Gastrocnemius medialis (tissue), 4 donors: ENCODE results near the gene MYPOP. TPM values are rescaled to one million over a fixed set of nuclear protein-coding genes. Genes with fewer than 3 reads are reported as not detected.

Experiments used
- ATAC-seq, 2 donors: fragments of 150-250 bp; one replicate each; pipeline ENCODE4 v1.9.1; 2016
- DNase-seq, 2 donors: peaks; one replicate each; pipeline ENCODE4 v3.0.0-alpha.2; 2019
- H3K27ac ChIP-seq, 4 donors: fragments of 200-600 bp; sonication (generic); 1 replicate in 1 of 4; 2 replicates in 3 of 4; pipeline ENCODE4 v1.5.1; 2016 to 2018; ENCODE audit warnings: mild to moderate bottlenecking in 2 of 4, moderate library complexity in 1 of 4
- H3K27me3 ChIP-seq, 3 donors: fragments of 200-600 bp; sonication (generic) in 2 of 3; 1 replicate in 1 of 3; 2 replicates in 2 of 3; pipeline versions ENCODE4 v1.5.1 to v1.6.0; 2016 to 2019; ENCODE audit warnings: mild to moderate bottlenecking in 1 of 3, moderate library complexity in 1 of 3
- H3K36me3 ChIP-seq, 2 donors: fragments of 200-600 bp; sonication (generic) in 1 of 2; one replicate each; pipeline ENCODE4 v1.5.1; 2017 to 2018
- H3K4me1 ChIP-seq, 2 donors: fragments of 200-600 bp; sonication (generic) in 1 of 2; one replicate each; pipeline ENCODE4 v1.5.1; 2016 to 2017; ENCODE audit warnings: mild to moderate bottlenecking in 2 of 2
- H3K4me3 ChIP-seq, 4 donors: fragments of 200-600 bp; sonication (generic) in 3 of 4; 1 replicate in 1 of 4; 2 replicates in 3 of 4; pipeline ENCODE4 v1.5.1; 2016 to 2019; ENCODE audit warnings: mild to moderate bottlenecking in 2 of 4
- H3K9me3 ChIP-seq, 3 donors: fragments of 200-600 bp; sonication (generic) in 2 of 3; 1 replicate in 1 of 3; 2 replicates in 2 of 3; pipeline ENCODE4 v1.5.1; 2016 to 2019
- POLR2A ChIP-seq, 2 donors: fragments of 450-650 bp; IDR thresholded peaks; one replicate each; pipeline ENCODE4 v1.6.1; 2017; ENCODE audit warnings: antibody characterized with exemption in 2 of 2, mild to moderate bottlenecking in 2 of 2, moderate library complexity in 2 of 2
- in situ Hi-C, 4 donors: fragments of 200-750 bp; cut with MboI; loops; one replicate each; pipeline versions ENCODE4 v1.15.0 to v1.8.0; 2017; ENCODE audit warnings: low sequenced_read_pairs in 4 of 4
- intact Hi-C: fragments of 100-400 bp; cut with DNase I; formaldehyde crosslinking; loops from one replicate; pipeline ENCODE4 v1.15.1; 2023; ENCODE audit warnings: low total_unique reads
- total RNA-seq, 4 donors: library from RNA; depleted of rRNA; stranded (reverse); fragments of >200 nt; gene quantifications; one replicate each; pipeline versions ENCODE4 v1.1.0 to v1.2.3, GENCODE V29; 2016
- TF ChIP-seq, protein P1 (sequence below), 5 experiments: fragments of 450-650 bp in 3 of 5; fragments of 200-600 bp in 2 of 5; sonication (generic) in 2 of 5; IDR thresholded peaks in 4 of 5; conservative IDR thresholded peaks in 1 of 5; 1 replicate in 4 of 5; 2 replicates in 1 of 5; pipeline ENCODE4 v1.5.1; 2016 to 2019; ENCODE audit warnings: antibody characterized with exemption in 5 of 5, mild to moderate bottlenecking in 3 of 5, moderate library complexity in 3 of 5

MYPOP gene
- total RNA-seq, 4 donors from 2014 or later, result 5.9 to 12.4 (median 6.3) TPM

DNA sequence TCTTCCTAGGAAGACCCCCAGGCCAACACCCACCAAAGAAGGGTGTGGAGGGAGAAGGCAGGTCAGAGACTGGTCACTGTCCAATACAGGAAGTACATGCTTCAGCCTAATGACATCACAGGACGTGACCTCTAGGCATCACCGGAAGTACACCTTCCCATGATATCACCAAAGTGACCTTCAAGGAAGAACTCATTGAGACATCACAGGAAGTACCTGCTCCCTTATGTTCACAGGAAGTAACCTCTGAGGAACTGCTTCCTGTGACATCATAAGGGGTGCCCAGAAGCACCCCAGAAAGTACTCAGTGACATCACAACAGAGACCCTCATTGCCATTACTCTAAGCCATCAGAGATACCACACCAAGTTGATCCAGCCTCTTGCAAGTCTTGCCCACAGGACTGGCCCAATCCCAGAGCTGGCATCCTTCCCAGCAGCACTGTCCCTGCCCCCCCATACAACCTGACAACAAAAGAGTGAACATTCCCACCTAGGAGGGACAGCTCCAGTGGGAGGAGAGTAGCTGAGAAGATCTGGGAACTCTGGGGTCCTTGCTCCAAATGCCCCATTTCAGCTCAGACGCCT, 36.4 kb upstream of the MYPOP start:
- in situ Hi-C loops (no loop called here), intact Hi-C loops (no loop called here)
- Histone ChIP-seq H3K27ac (no peak overlapping the region), H3K36me3 (no peaks in the 10 kb centered on the region), H3K4me3 (no peak overlapping the region), H3K4me1 (no peaks in the 10 kb centered on the region), H3K27me3 (peaks cover 32 to 52% (median 39%) of the 10 kb centered on the region in 3 donors), H3K9me3 (no peaks in the 10 kb centered on the region)
- no peak for TF ChIP-seq POLR2A (IDR thresholded peaks at IDR 0.05)
- TF ChIP-seq, protein P1, sequence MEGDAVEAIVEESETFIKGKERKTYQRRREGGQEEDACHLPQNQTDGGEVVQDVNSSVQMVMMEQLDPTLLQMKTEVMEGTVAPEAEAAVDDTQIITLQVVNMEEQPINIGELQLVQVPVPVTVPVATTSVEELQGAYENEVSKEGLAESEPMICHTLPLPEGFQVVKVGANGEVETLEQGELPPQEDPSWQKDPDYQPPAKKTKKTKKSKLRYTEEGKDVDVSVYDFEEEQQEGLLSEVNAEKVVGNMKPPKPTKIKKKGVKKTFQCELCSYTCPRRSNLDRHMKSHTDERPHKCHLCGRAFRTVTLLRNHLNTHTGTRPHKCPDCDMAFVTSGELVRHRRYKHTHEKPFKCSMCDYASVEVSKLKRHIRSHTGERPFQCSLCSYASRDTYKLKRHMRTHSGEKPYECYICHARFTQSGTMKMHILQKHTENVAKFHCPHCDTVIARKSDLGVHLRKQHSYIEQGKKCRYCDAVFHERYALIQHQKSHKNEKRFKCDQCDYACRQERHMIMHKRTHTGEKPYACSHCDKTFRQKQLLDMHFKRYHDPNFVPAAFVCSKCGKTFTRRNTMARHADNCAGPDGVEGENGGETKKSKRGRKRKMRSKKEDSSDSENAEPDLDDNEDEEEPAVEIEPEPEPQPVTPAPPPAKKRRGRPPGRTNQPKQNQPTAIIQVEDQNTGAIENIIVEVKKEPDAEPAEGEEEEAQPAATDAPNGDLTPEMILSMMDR (IDR thresholded peaks at IDR 0.05 in 4 of 5, conservative IDR thresholded peaks at IDR 0.05 in 1 of 5), result no peak
- DNase-seq, result no peak
- ATAC-seq, result no peak

DNA sequence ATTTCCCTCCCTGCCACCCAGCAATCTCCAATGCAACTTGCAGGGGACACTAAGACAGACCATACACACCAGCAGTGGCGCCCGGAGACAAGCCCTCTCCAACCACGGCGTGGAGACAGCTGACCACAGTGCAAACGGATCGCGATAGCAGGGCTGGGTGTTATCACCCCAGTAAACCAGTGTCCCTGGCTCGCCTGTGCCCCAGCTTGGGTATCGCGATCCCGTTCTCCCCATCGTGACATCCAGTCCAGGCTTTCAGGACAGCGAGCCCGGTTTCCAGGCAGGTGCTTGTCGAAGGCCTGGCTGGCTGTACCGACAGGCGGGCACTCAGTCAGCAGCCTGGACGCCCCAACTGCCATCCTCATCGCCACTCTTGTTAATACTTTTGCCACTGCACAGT, 32.9 kb upstream of the MYPOP start:
- H3K4me1 ChIP-seq, result no peaks in the 10 kb centered on the region
- H3K27me3 ChIP-seq, result peaks cover 33 to 57% (median 40%) of the 10 kb centered on the region in 3 donors
- in situ Hi-C loops (no loop called here), intact Hi-C loops (no loop called here)
- no peak overlapping the region for H3K27ac ChIP-seq
- TF ChIP-seq POLR2A (IDR thresholded peaks at IDR 0.05), result no peak
- TF ChIP-seq, protein P1 (IDR thresholded peaks at IDR 0.05 in 4 of 5, conservative IDR thresholded peaks at IDR 0.05 in 1 of 5), result no peak
- no peak overlapping the region for H3K4me3 ChIP-seq
- ATAC-seq (no peak), DNase-seq (no peak)
- H3K36me3 ChIP-seq, result no peaks in the 10 kb centered on the region
- no peaks in the 10 kb centered on the region for H3K9me3 ChIP-seq

DNA sequence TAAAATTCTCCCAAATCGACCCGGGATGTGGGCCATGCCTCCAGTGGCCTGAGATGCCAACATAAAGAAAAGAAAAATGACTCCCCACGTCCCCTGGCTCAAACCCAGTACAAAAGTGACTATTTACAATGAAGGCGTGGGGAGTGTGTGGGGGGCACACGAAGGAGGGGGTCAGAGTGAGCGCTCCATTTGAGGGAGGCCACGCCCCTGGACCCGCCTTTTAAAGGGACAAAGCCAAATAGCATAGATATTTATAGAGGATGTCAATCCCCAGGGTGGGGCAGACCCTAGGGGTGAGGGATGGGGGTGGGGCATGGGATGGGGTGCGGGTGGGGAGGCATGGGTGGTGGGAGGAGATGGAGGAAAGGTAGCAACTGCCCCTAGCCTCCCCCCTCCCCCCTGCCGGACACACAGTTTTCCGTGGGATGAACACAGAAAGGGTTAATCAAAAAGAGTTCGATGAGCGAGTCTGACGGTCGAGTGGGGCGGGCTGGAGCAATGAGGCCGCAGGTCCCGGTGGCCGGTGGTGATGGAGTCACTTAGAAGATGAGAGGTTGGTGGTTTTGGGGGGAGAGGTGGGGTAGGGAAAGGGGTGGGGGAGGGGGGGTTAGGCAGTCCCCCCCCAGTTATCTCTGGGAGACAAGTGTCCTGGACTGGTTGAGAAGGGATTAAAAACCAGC, 32.3 kb upstream of the MYPOP start:
- TF ChIP-seq, protein P1 (IDR thresholded peaks at IDR 0.05 in 4 of 5, conservative IDR thresholded peaks at IDR 0.05 in 1 of 5), result no peak
- no peak for TF ChIP-seq POLR2A (IDR thresholded peaks at IDR 0.05)
- DNase-seq, result no peak
- no peak for ATAC-seq
- Histone ChIP-seq H3K36me3 (no peaks in the 10 kb centered on the region), H3K4me1 (no peaks in the 10 kb centered on the region), H3K9me3 (no peaks in the 10 kb centered on the region), H3K27me3 (peaks cover 32 to 55% (median 38%) of the 10 kb centered on the region in 3 donors), H3K27ac (no peak overlapping the region), H3K4me3 (no peak overlapping the region)
- intact Hi-C loops, result no loop called here
- in situ Hi-C loops, result no loop called here

DNA sequence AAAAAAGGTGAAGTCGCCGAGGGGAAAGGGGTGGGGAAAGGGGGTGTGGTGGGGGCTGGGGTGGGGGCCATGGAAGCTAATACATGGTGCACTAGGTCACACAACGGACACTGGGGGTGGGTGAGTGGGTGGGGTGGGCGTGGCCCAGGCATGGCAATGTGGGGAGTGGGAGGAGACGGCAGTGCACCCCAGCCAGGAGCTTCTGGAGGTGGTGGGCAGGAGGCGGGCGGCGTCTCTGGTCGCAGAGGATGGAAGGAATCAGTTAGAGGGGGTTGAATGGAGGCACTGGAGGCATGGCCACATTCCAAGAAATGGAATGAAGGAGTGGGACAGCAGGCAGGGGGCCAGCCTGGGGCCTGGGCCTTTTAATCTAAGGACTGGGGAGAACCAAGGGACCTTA, 31.3 kb upstream of the MYPOP start:
- Histone ChIP-seq H3K36me3 (no peaks in the 10 kb centered on the region), H3K9me3 (no peaks in the 10 kb centered on the region), H3K4me3 (no peak overlapping the region), H3K27ac (no peak overlapping the region), H3K27me3 (peaks cover 26 to 47% (median 35%) of the 10 kb centered on the region in 3 donors), H3K4me1 (no peaks in the 10 kb centered on the region)
- in situ Hi-C loops (no loop called here), intact Hi-C loops (no loop called here)
- no peak for DNase-seq
- no peak for TF ChIP-seq POLR2A (IDR thresholded peaks at IDR 0.05)
- TF ChIP-seq, protein P1 (IDR thresholded peaks at IDR 0.05 in 4 of 5, conservative IDR thresholded peaks at IDR 0.05 in 1 of 5), result no peak
- no peak for ATAC-seq
